Liver (tissue), 3 donors: ENCODE measurements around the gene FOLR3.

Source experiments
- EGR1 ChIP-seq, 2 donors: IDR thresholded peaks; 2 replicates each; pipeline ENCODE4 v1.6.1; 2016 to 2018; ENCODE audit warnings: antibody characterized with exemption in 2 of 2, low read depth in 2 of 2
- FOXA1 ChIP-seq: IDR thresholded peaks from 2 replicates; pipeline ENCODE4 v1.6.1; 2016; ENCODE audit warnings: antibody characterized with exemption
- GABPA ChIP-seq, 2 donors: IDR thresholded peaks in 1 of 2; conservative IDR thresholded peaks in 1 of 2; 2 replicates each; pipeline ENCODE4 v1.6.1; 2016; ENCODE audit warnings: antibody characterized with exemption in 2 of 2, mild to moderate bottlenecking in 1 of 2, moderate library complexity in 1 of 2
- HNF4A ChIP-seq, 2 donors: conservative IDR thresholded peaks; 2 replicates each; pipeline ENCODE4 v1.6.1; 2016; ENCODE audit warnings: antibody characterized with exemption in 2 of 2, mild to moderate bottlenecking in 2 of 2
- RAD21 ChIP-seq, 2 donors: IDR thresholded peaks; 2 replicates each; pipeline ENCODE4 v1.6.1; 2016; ENCODE audit warnings: antibody characterized with exemption in 2 of 2, mild to moderate bottlenecking in 2 of 2
- SP1 ChIP-seq: IDR thresholded peaks from 2 replicates; pipeline ENCODE4 v1.6.1; 2018; ENCODE audit warnings: antibody characterized with exemption, mild to moderate bottlenecking
- YY1 ChIP-seq: IDR thresholded peaks from 2 replicates; pipeline ENCODE4 v1.6.1; 2016; ENCODE audit warnings: antibody characterized with exemption, mild to moderate bottlenecking
- TF ChIP-seq, protein P1 (sequence below): fragments of 150-350 bp; IDR thresholded peaks from 2 replicates; pipeline ENCODE4 v1.5.1; 2017; ENCODE audit warnings: improper control_type of control experiment, low read depth, low read length; ENCODE audit not compliant: missing input control
- TF ChIP-seq, protein P2 (sequence below): IDR thresholded peaks from 2 replicates; pipeline ENCODE4 v1.6.1; 2016; ENCODE audit warnings: antibody characterized with exemption
- donor health status: healthy.
- donor health status: healthy.

GRCh38 chr11:72112143-72112977, 23.2 kb upstream of the FOLR3 start, which contains the start of gene ANAPC15:
- TF ChIP-seq, protein P1, sequence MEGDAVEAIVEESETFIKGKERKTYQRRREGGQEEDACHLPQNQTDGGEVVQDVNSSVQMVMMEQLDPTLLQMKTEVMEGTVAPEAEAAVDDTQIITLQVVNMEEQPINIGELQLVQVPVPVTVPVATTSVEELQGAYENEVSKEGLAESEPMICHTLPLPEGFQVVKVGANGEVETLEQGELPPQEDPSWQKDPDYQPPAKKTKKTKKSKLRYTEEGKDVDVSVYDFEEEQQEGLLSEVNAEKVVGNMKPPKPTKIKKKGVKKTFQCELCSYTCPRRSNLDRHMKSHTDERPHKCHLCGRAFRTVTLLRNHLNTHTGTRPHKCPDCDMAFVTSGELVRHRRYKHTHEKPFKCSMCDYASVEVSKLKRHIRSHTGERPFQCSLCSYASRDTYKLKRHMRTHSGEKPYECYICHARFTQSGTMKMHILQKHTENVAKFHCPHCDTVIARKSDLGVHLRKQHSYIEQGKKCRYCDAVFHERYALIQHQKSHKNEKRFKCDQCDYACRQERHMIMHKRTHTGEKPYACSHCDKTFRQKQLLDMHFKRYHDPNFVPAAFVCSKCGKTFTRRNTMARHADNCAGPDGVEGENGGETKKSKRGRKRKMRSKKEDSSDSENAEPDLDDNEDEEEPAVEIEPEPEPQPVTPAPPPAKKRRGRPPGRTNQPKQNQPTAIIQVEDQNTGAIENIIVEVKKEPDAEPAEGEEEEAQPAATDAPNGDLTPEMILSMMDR = no peak
- TF ChIP-seq YY1 (peak; percentile 96), SP1 (peak; percentile 91), RAD21 (IDR thresholded peaks at IDR 0.05) (peak; percentile 36 to 38), FOXA1 (peak; percentile 22), HNF4A (conservative IDR thresholded peaks at IDR 0.05) (peak; percentile 10 to 53), EGR1 (IDR thresholded peaks at IDR 0.05; ENCODE audit: low read depth in 2 of 2) (peak in 1 of 2 donors; percentile 64), GABPA (IDR thresholded peaks at IDR 0.05 in 1 of 2, conservative IDR thresholded peaks at IDR 0.05 in 1 of 2) (peak; percentile 95 to 98)
- TF ChIP-seq, protein P2, sequence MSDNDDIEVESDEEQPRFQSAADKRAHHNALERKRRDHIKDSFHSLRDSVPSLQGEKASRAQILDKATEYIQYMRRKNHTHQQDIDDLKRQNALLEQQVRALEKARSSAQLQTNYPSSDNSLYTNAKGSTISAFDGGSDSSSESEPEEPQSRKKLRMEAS = peak; percentile 87
